Breast epithelium (tissue), 4 donors: Measurements from ENCODE around the gene SS18L1. TPM values are rescaled to one million over a fixed set of nuclear protein-coding genes. Genes with fewer than 3 reads are reported as not detected.

Experiments
- DNase-seq, 2 donors: peaks; one replicate each; pipeline ENCODE4 v3.0.0-alpha.2; 2019; ENCODE audit warnings: low spot score in 2 of 2
- H3K27ac ChIP-seq, 2 donors: fragments of 200-600 bp; sonication (generic) in 1 of 2; one replicate each; pipeline ENCODE4 v1.5.1; 2016 to 2019; ENCODE audit warnings: mild to moderate bottlenecking in 1 of 2
- H3K27me3 ChIP-seq, 2 donors: fragments of 200-600 bp; sonication (generic) in 1 of 2; one replicate each; pipeline versions ENCODE4 v1.5.1 to v1.6.0; 2017 to 2019; ENCODE audit warnings: control low read depth in 1 of 2, mild to moderate bottlenecking in 1 of 2
- H3K36me3 ChIP-seq: fragments of 200-600 bp; one replicate; pipeline ENCODE4 v1.5.1; 2019
- H3K4me1 ChIP-seq, 2 donors: fragments of 200-600 bp; sonication (generic); one replicate each; pipeline ENCODE4 v1.5.1; 2016 to 2019; ENCODE audit warnings: control low read depth in 1 of 2
- H3K4me3 ChIP-seq, 3 donors: fragments of 200-600 bp; sonication (generic); 1 replicate in 2 of 3; 2 replicates in 1 of 3; pipeline ENCODE4 v1.5.1; 2016 to 2019; ENCODE audit warnings: mild to moderate bottlenecking in 3 of 3, moderate library complexity in 2 of 3
- H3K9me3 ChIP-seq, 2 donors: fragments of 200-600 bp; sonication (generic) in 1 of 2; one replicate each; pipeline ENCODE4 v1.5.1; 2016 to 2019; ENCODE audit warnings: control low read depth in 1 of 2
- CTCF ChIP-seq, 3 donors: fragments of 450-650 bp; IDR thresholded peaks; one replicate each; pipeline ENCODE4 v1.5.1; 2016 to 2017; ENCODE audit warnings: antibody characterized with exemption in 3 of 3, mild to moderate bottlenecking in 3 of 3, moderate library complexity in 3 of 3
- POLR2A ChIP-seq: fragments of 450-650 bp; IDR thresholded peaks from one replicate; pipeline ENCODE4 v1.6.1; 2016; ENCODE audit warnings: antibody characterized with exemption, mild to moderate bottlenecking, moderate library complexity
- POLR2AphosphoS5 ChIP-seq, 3 donors: sonication (generic); formaldehyde crosslinking; IDR thresholded peaks; one replicate each; pipeline ENCODE4 v1.6.1; 2017; ENCODE audit warnings: antibody characterized with exemption in 3 of 3
- intact Hi-C: fragments of 100-400 bp; cut with DNase I; formaldehyde crosslinking; loops from one replicate; pipeline ENCODE4 v1.15.1; 2023; ENCODE audit warnings: low total_unique reads
- total RNA-seq, 3 donors: library from RNA; depleted of rRNA; stranded (reverse); fragments of >200 nt; gene quantifications; one replicate each; pipeline ENCODE4 v1.1.0, GENCODE V29; 2016

Gene SS18L1
- total RNA-seq, 3 donors from 2014 or later, result 12.5 to 18.4 (median 14.4) TPM

GRCh38 chr20:62215991-62216635 is 72.5 kb downstream of the SS18L1 start:
- no peak for DNase-seq
- H3K27ac ChIP-seq, result no peak overlapping the region
- H3K27me3 ChIP-seq, result peaks cover 6 to 76% of the 10 kb centered on the region in 2 donors
- H3K36me3 ChIP-seq, result no peaks in the 10 kb centered on the region
- peaks cover 6 to 12% of the 10 kb centered on the region in 2 donors for H3K4me1 ChIP-seq
- TF ChIP-seq CTCF (IDR thresholded peaks at IDR 0.05), result no peak
- TF ChIP-seq POLR2AphosphoS5 (IDR thresholded peaks at IDR 0.05), result no peak
- TF ChIP-seq POLR2A, result no peak
- no peaks in the 10 kb centered on the region for H3K9me3 ChIP-seq
- H3K4me3 ChIP-seq, result no peak overlapping the region
- intact Hi-C loops, result no loop called here

GRCh38 chr20:62216636-62217566 is 73.3 kb downstream of the SS18L1 start:
- TF ChIP-seq POLR2A (no peak), CTCF (IDR thresholded peaks at IDR 0.05) (no peak), POLR2AphosphoS5 (IDR thresholded peaks at IDR 0.05) (no peak)
- Histone ChIP-seq H3K27me3 (peaks cover 6 to 76% of the 10 kb centered on the region in 2 donors), H3K9me3 (no peaks in the 10 kb centered on the region), H3K36me3 (no peaks in the 10 kb centered on the region), H3K4me3 (no peak overlapping the region), H3K4me1 (peaks cover 6 to 12% of the 10 kb centered on the region in 2 donors), H3K27ac (no peak overlapping the region)
- no peak for DNase-seq
- intact Hi-C loops, result no loop called here

- intact Hi-C loops, result no loop called here
- DNase-seq, result no peak
- no peak overlapping the region for H3K27ac ChIP-seq
- peaks cover 6 to 12% of the 10 kb centered on the region in 2 donors for H3K4me1 ChIP-seq
- TF ChIP-seq CTCF (IDR thresholded peaks at IDR 0.05), result no peak
- TF ChIP-seq POLR2A, result no peak
- no peak for TF ChIP-seq POLR2AphosphoS5 (IDR thresholded peaks at IDR 0.05)
- no peaks in the 10 kb centered on the region for H3K9me3 ChIP-seq
- H3K4me3 ChIP-seq, result no peak overlapping the region
- H3K36me3 ChIP-seq, result no peaks in the 10 kb centered on the region
- peaks cover 4 to 89% of the 10 kb centered on the region in 2 donors for H3K27me3 ChIP-seq
Measured at GRCh38 chr20:62217913-62218773, 74.6 kb downstream of the SS18L1 start.

GRCh38 chr20:62219101-62219991 is 75.8 kb downstream of the SS18L1 start:
- Histone ChIP-seq H3K27me3 (peaks cover 4 to 93% of the 10 kb centered on the region in 2 donors), H3K4me3 (peak overlapping the region in 2 of 3 donors; percentile 44 to 63)

More at GRCh38 chr20:62219101-62219991, 75.8 kb downstream of the SS18L1 start:
- no peak overlapping the region for H3K27ac ChIP-seq
- TF ChIP-seq POLR2A (no peak), POLR2AphosphoS5 (IDR thresholded peaks at IDR 0.05) (no peak), CTCF (IDR thresholded peaks at IDR 0.05) (no peak)
- no peaks in the 10 kb centered on the region for H3K36me3 ChIP-seq
- H3K4me1 ChIP-seq, result peaks cover 6 to 12% of the 10 kb centered on the region in 2 donors
- no peak for DNase-seq
- no peaks in the 10 kb centered on the region for H3K9me3 ChIP-seq
- intact Hi-C loops, result no loop called here
